Panc1 (cell line): ENCODE measurements around the gene RIPPLY1. TPM values are rescaled to one million over a fixed set of nuclear protein-coding genes. Genes with fewer than 3 reads are reported as not detected.

Source experiments
- ATAC-seq: fragments of 200-7000 bp; cut with Tn5 transposase; 2 replicates; pipeline ENCODE4 v1.9.1; 2020; ENCODE audit warnings: mild to moderate bottlenecking, moderate library complexity
- BruUV-seq: library from RNA; stranded (reverse); fragments of 400-500 nt; replicated peaks from 2 replicates; lab custom pipeline; 2021; lab: Mats Ljungman, UMichigan
- CTCF ChIA-PET: fragments of 300-600 bp; sonication (Branson Sonifier 250); formaldehyde crosslinking; loops from one replicate; lab custom pipeline; 2022; ENCODE audit warnings: antibody characterized with exemption; lab: Charles Lee
- POLR2A ChIA-PET: fragments of 300-600 bp; sonication (Branson Sonifier 250); formaldehyde crosslinking; loops from one replicate; lab custom pipeline; 2022; ENCODE audit warnings: antibody characterized with exemption; lab: Charles Lee
- DNase-seq: peaks from one replicate; pipeline ENCODE4 v3.0.0-alpha.2; 2010; ENCODE audit warnings: low read depth, low spot score
- H3K27ac ChIP-seq: 2 replicates; pipeline ENCODE4 v1.5.1; 2011; ENCODE audit warnings: mild to moderate bottlenecking, low read length, inconsistent platforms
- H3K27me3 ChIP-seq: fragments of 200-500 bp; sonication (Bioruptor generic); 2 replicates; pipeline ENCODE4 v1.6.0; 2014; ENCODE audit warnings: low read length, inconsistent platforms; ENCODE audit not compliant: control insufficient read depth, insufficient read depth
- H3K36me3 ChIP-seq: fragments of 200-500 bp; sonication (Bioruptor generic); 2 replicates; pipeline ENCODE4 v1.5.1; 2014; ENCODE audit warnings: inconsistent platforms, mild to moderate bottlenecking, low read length, moderate library complexity; ENCODE audit not compliant: control insufficient read depth, insufficient read depth
- H3K4me1 ChIP-seq: 2 replicates; pipeline ENCODE4 v1.5.1; 2011; ENCODE audit warnings: inconsistent platforms, mild to moderate bottlenecking, low read length, moderate library complexity; ENCODE audit not compliant: control insufficient read depth, insufficient read depth
- H3K4me3 ChIP-seq, 2 experiments: 2 replicates each; pipeline ENCODE4 v1.5.1; 2011 to 2012; ENCODE audit warnings: low read depth in 2 of 2, low read length in 2 of 2, mild to moderate bottlenecking in 2 of 2, inconsistent platforms in 1 of 2, moderate library complexity in 1 of 2
- H3K9me3 ChIP-seq: fragments of 200-500 bp; sonication (Bioruptor generic); 2 replicates; pipeline ENCODE4 v1.5.1; 2014; ENCODE audit warnings: low read depth, mild to moderate bottlenecking, inconsistent platforms, low read length, moderate library complexity; ENCODE audit not compliant: control insufficient read depth, insufficient read depth
- CTCF ChIP-seq: fragments of 450-650 bp; IDR thresholded peaks from 2 replicates; pipeline ENCODE4 v1.5.1; 2017; ENCODE audit warnings: mild to moderate bottlenecking
- POLR2AphosphoS5 ChIP-seq: IDR thresholded peaks from 2 replicates; pipeline ENCODE4 v1.6.1; 2012; ENCODE audit warnings: mild to moderate bottlenecking, low read depth, low read length, moderate library complexity
- REST ChIP-seq, 2 experiments: IDR thresholded peaks; 2 replicates each; pipeline ENCODE4 v1.6.1; 2011 to 2012; ENCODE audit warnings: low read depth in 2 of 2, control low read depth in 1 of 2, low read length in 1 of 2, mild to moderate bottlenecking in 1 of 2, moderate library complexity in 1 of 2; ENCODE audit not compliant: insufficient read depth in 1 of 2
- SIN3A ChIP-seq: IDR thresholded peaks from 2 replicates; pipeline ENCODE4 v1.6.1; 2012; ENCODE audit warnings: low read depth, mild to moderate bottlenecking, low read length, moderate library complexity, borderline replicate concordance; ENCODE audit not compliant: insufficient read depth
- TCF7L2 ChIP-seq: IDR thresholded peaks from 2 replicates; pipeline ENCODE4 v1.6.1; 2011; ENCODE audit warnings: mild to moderate bottlenecking, low read depth, low read length, inconsistent platforms
- in situ Hi-C: cut with HindIII; loops from 2 replicates; pipeline ENCODE4 v1.10.0; 2016; ENCODE audit warnings: low sequenced_read_pairs, low pct_unique_long_range_greater_than_20kb
- intact Hi-C: fragments of 100-400 bp; cut with micrococcal nuclease; formaldehyde crosslinking; loops from one replicate; pipeline ENCODE4 v1.10.0; 2022; ENCODE audit not compliant: unreplicated experiment
- total RNA-seq: library from RNA; stranded (reverse); gene quantifications from one replicate; pipeline ENCODE4 v1.2.1, GENCODE V29; 2021; ENCODE audit not compliant: unreplicated experiment

RIPPLY1 gene
- total RNA-seq, 1 experiment from 2014 or later = not detected

DNA sequence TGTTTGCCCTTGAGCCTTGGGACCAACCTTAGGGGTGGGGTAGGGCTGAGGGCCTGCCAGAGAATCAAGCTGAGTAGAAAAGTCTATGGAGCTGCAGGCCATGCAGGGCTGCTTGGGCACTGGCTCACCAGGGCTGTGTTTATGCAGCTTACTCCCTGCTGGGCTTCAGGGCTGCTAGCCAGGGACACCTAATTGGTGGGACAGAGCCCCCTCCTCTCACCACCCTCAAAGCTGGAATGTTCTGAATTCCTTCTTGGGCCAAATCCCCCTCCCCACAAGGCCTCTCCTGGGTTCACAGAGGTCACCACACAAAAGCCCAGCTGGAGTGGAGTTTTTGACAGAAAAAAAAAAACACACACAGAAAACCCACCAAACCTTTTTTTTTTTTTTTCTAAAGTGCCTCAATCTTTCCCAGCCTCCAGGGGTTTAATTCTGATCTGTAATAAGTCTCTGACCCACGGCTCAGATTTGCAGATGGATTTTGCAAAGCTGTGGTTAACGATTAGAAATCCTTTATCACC lies 16.9 kb upstream of the RIPPLY1 start, which contains the start of gene CLDN2:
Gene CLDN2, plus strand, starts transcription at position 471 of the 521 bp plus-strand sequence. CDS start 7,827 bp downstream, outside the sequence.
- Histone ChIP-seq H3K27ac (no peak within 1 kb of the TSS), H3K36me3 (no peaks in the 10 kb centered on the region), H3K4me3 (no peak within 1 kb of the TSS), H3K27me3 (peaks cover 3% of the 10 kb centered on the region; the same call in 1 of the 2 replicates), H3K4me1 (no peaks in the 10 kb centered on the region), H3K9me3 (no peaks in the 10 kb centered on the region)
- no peak for DNase-seq
- POLR2A ChIA-PET = interaction anchor here (0.7 kb wide), 1 partner anchor 132 kb away, joined by 12 read pairs; no protein-coding TSS in a partner anchor
- CTCF ChIA-PET = no interaction called here
- TF ChIP-seq TCF7L2 (no peak), POLR2AphosphoS5 (no peak), REST (IDR thresholded peaks at IDR 0.05; ENCODE audit: insufficient read depth in 1 of 2, low read depth in 2 of 2, low read length in 1 of 2) (no peak), SIN3A (no peak), CTCF (no peak)
- ATAC-seq = no peak
- intact Hi-C loops (no loop called here), in situ Hi-C loops (no loop called here)
- no TSS peak for BruUV-seq

GRCh38 chrX:106917830-106918500 lies 14.8 kb upstream of the RIPPLY1 start:
- Histone ChIP-seq H3K9me3 (no peaks in the 10 kb centered on the region), H3K27ac (no peak overlapping the region)
- intact Hi-C loops = no loop called here

More at GRCh38 chrX:106917830-106918500, 14.8 kb upstream of the RIPPLY1 start:
- no peak for TF ChIP-seq CTCF
- TF ChIP-seq TCF7L2 = no peak
- TF ChIP-seq POLR2AphosphoS5 = no peak
- no peak for TF ChIP-seq REST (IDR thresholded peaks at IDR 0.05; ENCODE audit: insufficient read depth in 1 of 2, low read depth in 2 of 2, low read length in 1 of 2)
- TF ChIP-seq SIN3A = no peak
- no TSS peak for BruUV-seq
- Histone ChIP-seq H3K4me3 (no peak overlapping the region), H3K36me3 (no peaks in the 10 kb centered on the region), H3K27me3 (peaks cover 3% of the 10 kb centered on the region; the same call in 1 of the 2 replicates), H3K4me1 (no peaks in the 10 kb centered on the region)
- DNase-seq (no peak), ATAC-seq (no peak)
- in situ Hi-C loops = no loop called here
- ChIA-PET POLR2A (no interaction called here), CTCF (no interaction called here)
